GM23248 (cell line): ENCODE data around the gene GDE1. TPM values are rescaled to one million over a fixed set of nuclear protein-coding genes. Genes with fewer than 3 reads are reported as not detected.
A peak's percentile ranks its signal among the peaks of the same experiment; 100 is the strongest.

ENCODE experiments used
- DNase-seq: peaks from one replicate; pipeline ENCODE4 v3.0.0-alpha.2; 2015
- H2AFZ ChIP-seq: fragments of 200-600 bp; sonication (generic); 2 replicates; pipeline ENCODE4 v1.6.1; 2016; ENCODE audit warnings: antibody characterized with exemption
- H3F3A ChIP-seq: fragments of 200-600 bp; sonication (generic); 2 replicates; pipeline ENCODE4 v1.6.1; 2016; ENCODE audit warnings: mild to moderate bottlenecking, antibody characterized with exemption, mixed run types; ENCODE audit not compliant: insufficient read depth
- H3K27ac ChIP-seq: fragments of 200-600 bp; sonication (generic); 2 replicates; pipeline ENCODE4 v1.5.1; 2016; ENCODE audit warnings: mild to moderate bottlenecking
- H3K27me3 ChIP-seq: fragments of 200-600 bp; sonication (generic); replicated peaks from 2 replicates; pipeline ENCODE4 v1.6.1; 2016; ENCODE audit warnings: mild to moderate bottlenecking; ENCODE audit not compliant: insufficient read depth
- H3K36me3 ChIP-seq: fragments of 200-600 bp; sonication (generic); 2 replicates; pipeline ENCODE4 v1.6.1; 2016; ENCODE audit warnings: low read depth, mild to moderate bottlenecking
- H3K4me1 ChIP-seq: fragments of 200-600 bp; sonication (generic); 2 replicates; pipeline ENCODE4 v1.6.1; 2016; ENCODE audit warnings: mild to moderate bottlenecking; ENCODE audit not compliant: insufficient read depth
- H3K4me2 ChIP-seq: fragments of 200-600 bp; sonication (generic); one replicate; pipeline ENCODE4 v1.6.1; 2016; ENCODE audit warnings: mild to moderate bottlenecking; ENCODE audit not compliant: unreplicated experiment
- H3K4me3 ChIP-seq: fragments of 200-600 bp; sonication (generic); 2 replicates; pipeline ENCODE4 v1.5.1; 2016; ENCODE audit warnings: mild to moderate bottlenecking
- H3K79me2 ChIP-seq: fragments of 200-600 bp; sonication (generic); 2 replicates; pipeline ENCODE4 v1.6.1; 2016; ENCODE audit warnings: mild to moderate bottlenecking; ENCODE audit not compliant: insufficient read depth
- H3K9ac ChIP-seq: fragments of 200-600 bp; sonication (generic); 2 replicates; pipeline ENCODE4 v1.6.1; 2016; ENCODE audit warnings: mild to moderate bottlenecking
- H3K9me2 ChIP-seq: fragments of 200-600 bp; sonication (generic); 2 replicates; pipeline ENCODE4 v1.6.1; 2016; ENCODE audit warnings: mixed run types, mild to moderate bottlenecking, moderate library complexity; ENCODE audit not compliant: insufficient read depth
- H3K9me3 ChIP-seq: fragments of 200-600 bp; sonication (generic); one replicate; pipeline ENCODE4 v1.6.1; 2017; ENCODE audit warnings: low read depth
- H4K20me1 ChIP-seq: fragments of 200-600 bp; sonication (generic); 2 replicates; pipeline ENCODE4 v1.6.0; 2016; ENCODE audit not compliant: insufficient read depth
- EZH2 ChIP-seq: fragments of 200-600 bp; sonication (generic); IDR thresholded peaks from 2 replicates; pipeline ENCODE4 v1.6.1; 2018; ENCODE audit warnings: antibody characterized with exemption, mild to moderate bottlenecking; ENCODE audit not compliant: insufficient read depth, poor library complexity, severe bottlenecking
- EZH2phosphoT487 ChIP-seq: fragments of 200-600 bp; sonication (generic); IDR thresholded peaks from 2 replicates; pipeline ENCODE4 v1.6.1; 2018; ENCODE audit warnings: antibody characterized with exemption, moderate library complexity, mild to moderate bottlenecking, low read depth; ENCODE audit not compliant: insufficient read depth
- WGBS, 2 experiments: methylation state at CpG; one replicate each; pipeline ENCODE4 v1.1.6; 2015 to 2017; ENCODE audit warnings: low lambda C conversion rate in 2 of 2, low coverage in 1 of 2; ENCODE audit errors: missing lambda C conversion rate in 2 of 2; 5-methylcytosine and 5-hydroxymethylcytosine counted together
- in situ Hi-C: fragments of 300-500 bp; cut with MboI; formaldehyde crosslinking; loops from 2 replicates; pipeline ENCODE4 v1.15.0; 2020
- polyA plus RNA-seq: library from polyadenylated mRNA; unstranded; fragments of >200 nt; fragmentation: Nextera tagmentation; extraction: Ambion mirVana; gene quantifications from 2 replicates; pipeline ENCODE4 v1.2.1, GENCODE V29; 2016
- total RNA-seq: library from RNA; depleted of rRNA; stranded (reverse); fragments of >200 nt; shearing (Covaris generic); gene quantifications from 2 replicates; pipeline ENCODE4 v1.2.3, GENCODE V29; 2014

GDE1 gene
- total and polyA plus RNA-seq, 2 experiments from 2014 or later = 55.1 to 85.0 TPM

GRCh38 chr16:19485611-19486010 lies 36.3 kb downstream of the GDE1 start:
- TF ChIP-seq EZH2phosphoT487 (no peak), EZH2 (no peak)
- H2AFZ ChIP-seq = no peak overlapping the region
- H3F3A ChIP-seq = no peaks in the 10 kb centered on the region
- no peak overlapping the region for H3K4me3 ChIP-seq
- no peaks in the 10 kb centered on the region for H3K27me3 ChIP-seq
- H4K20me1 ChIP-seq = no peaks in the 10 kb centered on the region
- WGBS, 2 experiments = 70 to 80% methylated on average over 5 of the region's 5 CpGs
- H3K9ac ChIP-seq = no peak overlapping the region
- no peak overlapping the region for H3K27ac ChIP-seq
- H3K4me2 ChIP-seq = no peak overlapping the region
- in situ Hi-C loops = no loop called here
- no peaks in the 10 kb centered on the region for H3K9me2 ChIP-seq
- no peak for DNase-seq
- no peaks in the 10 kb centered on the region for H3K36me3 ChIP-seq
- no peaks in the 10 kb centered on the region for H3K9me3 ChIP-seq
- no peaks in the 10 kb centered on the region for H3K4me1 ChIP-seq
- H3K79me2 ChIP-seq = no peaks in the 10 kb centered on the region

GRCh38 chr16:19484096-19484495 lies 37.8 kb downstream of the GDE1 start:
- 50 to 61% methylated on average over 3 of the region's 3 CpGs for WGBS, 2 experiments
- Histone ChIP-seq H4K20me1 (no peaks in the 10 kb centered on the region), H3K27me3 (no peaks in the 10 kb centered on the region), H3K9ac (no peak overlapping the region), H3K4me3 (no peak overlapping the region), H3K79me2 (no peaks in the 10 kb centered on the region), H3K27ac (no peak overlapping the region), H3F3A (no peaks in the 10 kb centered on the region), H3K36me3 (no peaks in the 10 kb centered on the region), H3K4me2 (no peak overlapping the region), H2AFZ (no peak overlapping the region), H3K9me2 (no peaks in the 10 kb centered on the region), H3K9me3 (no peaks in the 10 kb centered on the region), H3K4me1 (no peaks in the 10 kb centered on the region)
- TF ChIP-seq EZH2phosphoT487 (no peak), EZH2 (no peak)
- no peak for DNase-seq
- in situ Hi-C loops = no loop called here

- Histone ChIP-seq H3K9ac (no peak overlapping the region), H3K9me2 (no peaks in the 10 kb centered on the region), H3K27ac (no peak overlapping the region), H3K36me3 (no peaks in the 10 kb centered on the region), H3K4me2 (no peak overlapping the region), H3K9me3 (no peaks in the 10 kb centered on the region), H2AFZ (no peak overlapping the region), H3K79me2 (no peaks in the 10 kb centered on the region), H3K27me3 (no peaks in the 10 kb centered on the region), H4K20me1 (no peaks in the 10 kb centered on the region), H3K4me3 (no peak overlapping the region), H3K4me1 (no peaks in the 10 kb centered on the region), H3F3A (no peaks in the 10 kb centered on the region)
- 44 to 67% methylated on average over 1 of the region's 1 CpG for WGBS, 2 experiments
- DNase-seq = no peak
- TF ChIP-seq EZH2phosphoT487 = no peak
- no peak for TF ChIP-seq EZH2
- in situ Hi-C loops = no loop called here
Observed at GRCh38 chr16:19482291-19482690, 39.6 kb downstream of the GDE1 start.

GRCh38 chr16:19481769-19482168 lies 40.1 kb downstream of the GDE1 start:
- no peaks in the 10 kb centered on the region for H4K20me1 ChIP-seq
- H3K27ac ChIP-seq = no peak overlapping the region
- H3K79me2 ChIP-seq = no peaks in the 10 kb centered on the region
- no peak for TF ChIP-seq EZH2
- no peak for TF ChIP-seq EZH2phosphoT487
- H3K9me3 ChIP-seq = no peaks in the 10 kb centered on the region
- H3K4me3 ChIP-seq = no peak overlapping the region
- 61 to 69% methylated on average over 5 of the region's 5 CpGs for WGBS, 2 experiments
- H3K9ac ChIP-seq = no peak overlapping the region
- no peaks in the 10 kb centered on the region for H3K36me3 ChIP-seq
- in situ Hi-C loops = no loop called here
- H3F3A ChIP-seq = no peaks in the 10 kb centered on the region
- H2AFZ ChIP-seq = no peak overlapping the region
- H3K4me2 ChIP-seq = no peak overlapping the region
- no peaks in the 10 kb centered on the region for H3K27me3 ChIP-seq
- no peaks in the 10 kb centered on the region for H3K9me2 ChIP-seq
- H3K4me1 ChIP-seq = no peaks in the 10 kb centered on the region
- DNase-seq = no peak

GRCh38 chr16:19481296-19481695 lies 40.6 kb downstream of the GDE1 start:
- Histone ChIP-seq H3K4me3 (no peak overlapping the region), H3K36me3 (no peaks in the 10 kb centered on the region), H3F3A (no peaks in the 10 kb centered on the region), H3K4me2 (no peak overlapping the region), H3K9me2 (no peaks in the 10 kb centered on the region), H4K20me1 (no peaks in the 10 kb centered on the region), H2AFZ (no peak overlapping the region), H3K9me3 (no peaks in the 10 kb centered on the region), H3K4me1 (no peaks in the 10 kb centered on the region), H3K27me3 (no peaks in the 10 kb centered on the region), H3K79me2 (no peaks in the 10 kb centered on the region), H3K9ac (no peak overlapping the region), H3K27ac (no peak overlapping the region)
- DNase-seq = peak; percentile 24
- in situ Hi-C loops = no loop called here
- 54 to 56% methylated on average over 2 of the region's 2 CpGs for WGBS, 2 experiments
- TF ChIP-seq EZH2 = no peak
- no peak for TF ChIP-seq EZH2phosphoT487
